Testis (tissue), 2 donors: ENCODE measurements around the gene EEFSEC.

Experiments
- POLR2A ChIP-seq: fragments of 450-650 bp; IDR thresholded peaks from one replicate; pipeline ENCODE4 v1.6.1; 2017; ENCODE audit warnings: antibody characterized with exemption, mild to moderate bottlenecking, moderate library complexity
- TF ChIP-seq, protein P1 (sequence below), 3 experiments: fragments of 450-650 bp in 2 of 3; fragments of 200-600 bp in 1 of 3; sonication (generic) in 1 of 3; IDR thresholded peaks; one replicate each; pipeline ENCODE4 v1.5.1; 2016 to 2019; ENCODE audit warnings: antibody characterized with exemption in 3 of 3, mild to moderate bottlenecking in 2 of 3, moderate library complexity in 1 of 3

DNA sequence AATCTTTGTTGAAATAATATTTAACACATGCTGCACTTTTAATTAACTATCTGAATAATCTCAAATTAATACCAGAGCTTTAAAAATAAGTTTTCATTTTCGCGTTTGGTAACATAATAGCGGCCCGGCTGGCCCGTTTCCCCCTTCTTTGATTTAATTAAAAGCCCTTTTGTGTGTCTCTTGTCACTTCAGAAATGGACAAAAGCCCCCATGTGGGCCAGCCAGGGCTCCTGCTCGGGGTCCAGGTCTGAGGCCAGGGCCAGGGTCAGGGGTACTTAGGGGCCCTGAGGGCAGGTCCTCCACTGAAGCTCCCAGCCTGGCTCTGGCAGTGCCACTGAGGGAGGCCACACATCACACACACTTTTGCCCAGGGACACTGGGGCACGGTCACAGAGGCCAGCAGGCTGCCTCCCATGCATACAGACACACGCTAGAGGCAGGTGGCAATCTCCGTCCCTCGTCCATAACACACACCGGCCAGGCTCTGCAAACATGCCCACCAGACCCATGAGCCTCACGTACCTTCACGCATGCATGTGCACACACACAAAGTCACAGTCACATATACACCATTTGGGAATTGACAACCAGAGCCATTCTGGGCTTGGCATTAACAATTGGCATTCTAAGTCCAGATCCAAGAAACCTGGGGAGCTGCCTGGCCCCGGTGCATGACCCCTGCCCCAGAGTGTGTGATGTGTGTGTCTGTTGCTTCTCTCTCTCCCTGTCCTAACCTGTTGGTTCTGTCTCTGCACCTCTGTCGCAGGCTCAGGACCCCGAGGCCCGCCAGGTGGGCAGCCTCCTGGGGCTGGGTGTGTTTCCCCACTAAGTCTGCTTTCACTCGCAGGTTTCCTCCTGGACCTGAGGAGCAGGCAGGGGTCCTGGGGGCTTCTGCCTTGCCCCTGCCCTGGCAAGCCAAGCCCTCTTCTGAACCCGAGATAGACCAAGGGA, 274.9 kb downstream of the EEFSEC start:
- TF ChIP-seq, protein P1, sequence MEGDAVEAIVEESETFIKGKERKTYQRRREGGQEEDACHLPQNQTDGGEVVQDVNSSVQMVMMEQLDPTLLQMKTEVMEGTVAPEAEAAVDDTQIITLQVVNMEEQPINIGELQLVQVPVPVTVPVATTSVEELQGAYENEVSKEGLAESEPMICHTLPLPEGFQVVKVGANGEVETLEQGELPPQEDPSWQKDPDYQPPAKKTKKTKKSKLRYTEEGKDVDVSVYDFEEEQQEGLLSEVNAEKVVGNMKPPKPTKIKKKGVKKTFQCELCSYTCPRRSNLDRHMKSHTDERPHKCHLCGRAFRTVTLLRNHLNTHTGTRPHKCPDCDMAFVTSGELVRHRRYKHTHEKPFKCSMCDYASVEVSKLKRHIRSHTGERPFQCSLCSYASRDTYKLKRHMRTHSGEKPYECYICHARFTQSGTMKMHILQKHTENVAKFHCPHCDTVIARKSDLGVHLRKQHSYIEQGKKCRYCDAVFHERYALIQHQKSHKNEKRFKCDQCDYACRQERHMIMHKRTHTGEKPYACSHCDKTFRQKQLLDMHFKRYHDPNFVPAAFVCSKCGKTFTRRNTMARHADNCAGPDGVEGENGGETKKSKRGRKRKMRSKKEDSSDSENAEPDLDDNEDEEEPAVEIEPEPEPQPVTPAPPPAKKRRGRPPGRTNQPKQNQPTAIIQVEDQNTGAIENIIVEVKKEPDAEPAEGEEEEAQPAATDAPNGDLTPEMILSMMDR (IDR thresholded peaks at IDR 0.05), result no peak
- no peak for TF ChIP-seq POLR2A
